GM12892 (cell line): ENCODE measurements around the gene ADD3.

ENCODE experiments used
- POLR2A ChIP-seq: IDR thresholded peaks from 2 replicates; pipeline ENCODE4 v1.6.1; 2011; ENCODE audit warnings: low read depth, low read length, control low read depth
- TAF1 ChIP-seq: IDR thresholded peaks from 2 replicates; pipeline ENCODE4 v1.6.1; 2011; ENCODE audit warnings: low read depth, mild to moderate bottlenecking, control low read depth, low read length, borderline replicate concordance

DNA sequence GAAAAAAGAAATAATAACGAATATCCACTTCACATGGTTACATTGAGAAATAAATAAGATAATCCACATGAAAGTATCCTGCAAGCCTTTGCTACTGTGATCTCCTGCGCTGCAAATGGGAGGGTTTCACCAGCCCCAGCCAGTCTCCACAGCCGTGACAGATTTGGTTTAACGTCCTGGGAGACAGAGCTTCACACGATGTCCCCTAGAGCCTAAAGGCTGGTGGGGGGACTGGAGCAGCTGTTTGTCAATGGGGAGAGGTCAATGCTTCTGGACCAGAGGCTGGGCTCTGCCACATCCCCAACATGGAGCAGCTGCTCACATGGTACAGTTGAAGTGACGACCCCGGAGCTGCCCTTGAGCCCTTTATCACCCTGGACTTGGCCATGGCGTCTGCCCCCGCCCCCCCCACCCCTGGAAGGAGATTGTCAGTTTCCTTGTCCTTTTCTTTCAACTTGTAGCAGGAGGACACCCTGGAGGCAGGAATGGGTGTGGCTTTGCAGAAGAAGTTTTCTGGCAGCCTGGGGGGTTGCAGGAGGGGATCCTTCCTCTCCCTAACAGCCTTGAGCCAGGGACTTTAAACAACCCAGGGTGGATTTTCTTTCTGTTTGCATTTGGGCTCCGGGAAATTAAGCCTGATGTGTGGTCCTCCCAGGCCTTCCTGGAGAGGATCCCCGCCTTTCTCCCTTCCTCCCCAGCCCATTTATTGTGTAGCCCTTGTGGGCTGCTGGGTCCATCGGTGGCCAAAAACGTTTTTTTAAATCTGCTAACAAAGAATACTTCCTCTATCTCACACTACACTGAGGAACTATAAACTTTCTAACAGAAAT lies 162.6 kb downstream of the ADD3 start:
- TF ChIP-seq POLR2A (no peak), TAF1 (no peak)
